Stimulated activated naive CD4-positive, alpha-beta T cell (primary cell): ENCODE data around the gene UBL4B.

Source experiments
- DNase-seq, 6 experiments: peaks; one replicate each; lab custom pipeline; 2025; lab: John Stamatoyannopoulos, UW

UBL4B gene

DNA sequence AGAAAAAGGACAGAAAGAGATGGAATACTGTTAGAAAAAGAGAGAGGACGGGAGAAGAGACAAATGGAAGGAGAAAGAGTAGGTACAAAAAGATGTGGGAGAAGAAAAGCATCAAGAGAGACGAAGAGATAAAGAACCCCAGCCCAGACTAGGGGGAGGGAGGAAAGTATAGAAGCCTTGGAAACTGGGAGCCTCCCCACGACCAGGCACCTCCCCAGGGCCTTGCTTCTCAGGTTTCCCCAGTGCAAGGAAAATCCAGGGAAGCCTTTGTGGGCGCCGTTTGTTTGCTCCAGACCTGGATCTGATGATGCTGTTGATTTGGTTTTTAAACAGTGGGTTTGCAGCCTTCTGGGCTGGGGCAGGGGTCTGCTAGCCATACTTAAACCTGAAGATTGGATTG is 26.6 kb upstream of the UBL4B start:
- DNase-seq: no peak

DNA sequence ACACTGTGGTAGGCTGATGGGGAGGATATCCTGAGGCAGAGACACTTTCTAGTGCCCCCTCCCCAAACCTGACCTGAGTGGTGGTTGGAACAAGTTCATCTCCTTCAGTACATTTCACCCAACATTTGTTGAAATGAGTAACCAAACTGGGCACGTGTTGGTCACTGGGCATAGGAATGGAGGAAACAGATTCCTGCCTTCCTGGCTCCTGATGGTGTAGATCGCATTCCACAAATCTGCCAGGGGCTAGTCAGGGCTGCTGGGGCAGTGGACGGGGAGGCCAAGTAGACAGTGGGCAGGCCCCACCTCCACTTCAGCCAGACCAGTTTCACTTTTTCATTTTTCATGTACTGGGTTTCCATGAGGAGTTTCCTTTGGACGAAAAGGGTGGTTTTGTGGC is 25.3 kb upstream of the UBL4B start:
- DNase-seq: no peak

DNA sequence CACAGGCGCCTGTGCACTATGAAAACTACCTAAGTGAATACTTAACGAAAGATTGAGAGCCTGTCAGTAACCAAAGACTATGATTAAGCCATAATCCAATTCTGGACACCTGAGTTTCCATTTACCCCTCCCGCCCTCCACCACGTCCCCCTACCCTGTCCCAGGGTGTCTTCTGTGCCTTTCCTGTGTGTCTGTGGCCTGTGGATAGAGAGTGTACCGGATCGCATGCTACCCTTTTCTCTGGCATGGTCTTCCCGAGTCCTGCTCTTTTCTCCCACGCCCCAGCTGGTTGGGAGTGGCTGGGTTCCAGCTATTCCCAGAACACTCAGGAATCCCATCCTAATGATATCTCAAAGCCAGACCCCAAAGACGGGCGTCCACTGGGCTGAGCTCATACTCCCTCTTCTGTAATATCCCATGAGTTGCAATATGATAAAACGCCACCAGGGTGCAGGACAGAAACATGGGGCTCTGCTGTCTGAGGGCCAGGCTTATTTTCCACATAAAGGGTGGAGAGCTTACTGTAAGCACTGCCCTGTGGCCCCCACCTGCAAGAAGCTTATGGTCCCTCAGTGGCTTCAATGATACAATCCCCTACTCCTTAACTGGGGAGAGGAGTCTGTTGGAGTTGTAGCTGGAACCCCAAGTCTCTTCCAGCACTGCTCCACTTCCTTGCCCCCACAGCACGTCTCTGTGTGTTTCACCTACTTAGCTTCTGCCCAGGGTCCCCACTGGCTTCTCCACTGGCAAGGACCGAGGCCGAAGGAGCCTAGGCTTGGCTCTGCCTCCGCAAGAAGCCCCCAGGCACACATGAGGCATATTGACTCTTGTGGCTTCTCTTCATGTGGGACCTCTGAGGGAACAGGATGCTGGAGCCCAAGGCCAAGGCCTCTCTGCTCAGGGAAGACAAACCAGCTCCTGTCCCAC is 24.2 kb upstream of the UBL4B start:
- peak in 2 of 6 experiments; percentile 10 to 39 for DNase-seq

DNA sequence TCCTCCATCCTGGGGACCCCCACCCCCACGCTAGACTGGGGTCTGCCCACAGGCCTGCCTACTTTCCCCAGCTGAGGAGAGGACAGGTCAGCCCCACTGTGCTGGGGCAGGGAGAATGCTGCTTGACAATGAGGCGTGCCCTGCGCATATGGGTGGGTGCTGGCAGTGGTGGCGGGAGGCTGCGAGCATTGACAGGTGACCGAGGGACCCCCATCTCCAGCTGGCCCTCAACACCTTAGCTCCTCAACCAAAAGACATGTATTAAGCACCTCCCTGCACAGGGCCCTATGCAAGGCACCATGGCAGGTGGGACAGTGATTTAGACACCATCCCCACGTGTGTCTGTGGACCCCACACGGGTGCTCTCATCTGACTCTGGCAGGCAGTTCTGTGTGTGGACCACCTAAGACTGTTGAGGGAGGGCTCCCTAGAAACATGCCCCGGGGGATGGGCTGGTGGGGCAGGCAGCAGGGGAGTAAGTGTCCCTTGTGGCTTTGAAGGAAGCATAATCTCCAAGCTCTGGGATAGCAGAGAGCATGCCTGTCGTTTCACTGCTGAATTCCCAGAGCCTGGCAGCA is 23.4 kb upstream of the UBL4B start:
- DNase-seq: no peak

DNA sequence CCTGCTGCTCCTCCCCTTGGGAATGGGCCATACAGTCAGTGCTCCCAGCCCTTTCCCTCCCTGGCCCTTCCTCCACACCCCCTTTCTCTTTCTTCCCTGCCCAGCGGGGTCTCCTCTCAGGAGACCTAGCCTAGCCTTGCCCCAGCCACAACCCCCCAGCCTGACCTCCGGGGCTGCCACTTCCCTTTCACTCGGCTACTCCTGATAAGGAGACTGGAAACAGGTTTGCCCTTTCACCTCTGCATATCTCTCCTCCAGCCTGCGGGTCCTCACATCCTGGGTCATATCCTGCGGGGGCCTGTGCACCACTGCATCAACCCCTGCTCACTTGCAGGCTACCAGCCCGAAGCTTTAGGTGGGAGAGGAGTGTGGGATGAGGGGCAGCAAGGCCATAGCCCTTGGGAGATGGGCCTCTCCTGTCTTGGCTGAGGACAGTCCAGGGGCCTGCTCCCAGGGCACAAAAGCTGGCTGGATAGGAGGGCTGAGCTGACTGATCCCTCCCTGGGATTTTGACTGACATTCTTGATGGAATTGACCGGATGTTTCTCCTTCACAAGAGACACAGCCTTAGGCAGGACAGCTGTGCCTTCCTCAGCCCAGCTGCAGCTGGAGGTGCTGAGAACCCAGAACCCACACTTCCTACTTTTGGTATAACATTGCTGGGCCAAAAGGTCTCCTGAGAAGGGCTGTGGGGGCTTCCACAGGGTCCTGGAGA is 22.5 kb upstream of the UBL4B start:
- no peak for DNase-seq

DNA sequence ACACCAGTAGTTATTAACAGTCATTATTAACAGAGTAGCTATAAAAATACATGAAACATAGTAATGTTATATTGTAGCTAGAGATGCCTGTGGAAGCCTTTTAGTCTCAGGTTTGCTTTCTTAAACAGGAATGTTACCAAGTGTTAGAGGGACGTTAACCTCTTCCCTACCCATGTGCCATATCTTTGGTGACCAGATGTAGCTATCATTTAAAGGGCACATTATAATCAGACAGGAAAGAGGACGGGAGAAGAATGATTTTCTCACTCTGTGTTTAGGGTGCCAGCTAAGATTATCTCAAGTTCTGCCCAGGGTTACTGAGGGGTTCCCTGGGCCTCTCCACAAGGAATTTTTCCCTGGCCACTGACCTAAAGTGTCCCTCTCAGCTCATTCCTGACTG is 20.9 kb upstream of the UBL4B start:
- no peak for DNase-seq

DNA sequence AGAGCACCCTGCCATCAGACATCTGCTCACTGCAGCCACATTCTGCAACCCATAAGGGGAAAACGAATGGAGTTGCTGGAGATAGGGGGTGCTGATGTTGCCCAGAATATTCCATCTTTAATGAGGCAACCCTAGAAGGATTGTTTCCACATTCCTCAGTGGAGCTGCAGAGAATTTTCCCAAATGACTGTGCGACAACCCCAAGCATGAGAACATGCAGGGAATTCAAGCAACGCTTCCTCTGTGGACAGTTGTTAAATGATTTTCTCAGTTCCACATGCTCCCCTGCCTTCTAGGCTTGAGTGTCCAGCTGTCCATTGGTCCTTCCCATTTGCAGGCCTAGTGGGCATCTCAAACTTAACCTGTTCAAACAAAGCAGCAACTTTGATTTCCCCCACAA is 20.5 kb upstream of the UBL4B start:
- no peak for DNase-seq

DNA sequence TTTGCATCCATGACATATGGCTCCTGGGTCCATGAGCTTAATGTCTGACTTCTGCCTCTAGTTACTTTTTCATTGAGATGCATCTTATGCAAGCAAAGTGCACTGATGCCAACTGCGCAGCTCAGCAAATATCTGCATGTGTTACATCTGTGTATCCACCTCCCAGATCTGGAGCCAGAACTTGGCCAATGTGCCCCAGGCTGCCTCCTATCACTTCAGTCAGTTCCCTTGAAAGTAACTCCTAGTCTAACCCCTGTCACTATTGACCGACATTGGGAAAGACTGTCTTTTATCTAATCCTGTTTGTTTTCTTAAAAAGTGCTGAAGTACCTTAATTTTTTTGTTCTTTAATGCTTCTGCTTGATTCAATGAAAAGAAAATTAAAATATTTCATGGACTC is 19.3 kb upstream of the UBL4B start:
- no peak for DNase-seq

DNA sequence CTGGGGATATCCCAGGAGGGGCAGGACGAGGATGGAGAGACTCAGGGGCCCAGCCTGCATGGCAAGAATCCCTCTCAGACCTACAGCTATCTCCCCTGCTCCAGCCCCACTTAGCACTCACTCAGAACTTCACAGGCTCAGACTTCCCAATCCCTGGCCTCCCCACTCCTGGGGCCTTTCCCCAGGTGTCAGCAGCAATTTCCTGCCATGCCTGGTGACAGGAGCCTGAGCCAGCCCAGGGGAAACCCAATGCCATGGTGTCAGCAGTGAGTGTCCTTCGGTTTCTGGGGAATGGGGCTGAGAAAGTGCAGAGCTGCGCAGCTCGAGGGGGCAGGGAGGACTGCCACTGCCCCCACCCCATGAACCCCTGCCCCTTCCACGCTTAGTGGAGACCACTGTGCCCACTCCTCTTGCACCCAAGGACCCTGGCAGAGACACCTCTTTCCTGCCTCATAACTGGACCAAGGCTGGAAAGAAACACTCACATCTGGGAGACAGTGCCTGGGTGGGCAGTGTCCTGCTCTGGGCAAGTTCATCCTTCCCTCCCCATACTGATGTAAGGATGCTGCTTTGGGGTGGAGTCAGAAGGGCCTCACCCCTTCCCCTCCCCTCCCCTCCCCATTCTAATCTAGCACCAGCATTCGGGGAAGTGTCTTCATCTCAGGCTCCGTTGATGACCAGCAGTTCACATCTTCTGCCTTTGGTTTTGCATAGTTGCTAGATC is 17.1 kb upstream of the UBL4B start:
- DNase-seq: no peak

DNA sequence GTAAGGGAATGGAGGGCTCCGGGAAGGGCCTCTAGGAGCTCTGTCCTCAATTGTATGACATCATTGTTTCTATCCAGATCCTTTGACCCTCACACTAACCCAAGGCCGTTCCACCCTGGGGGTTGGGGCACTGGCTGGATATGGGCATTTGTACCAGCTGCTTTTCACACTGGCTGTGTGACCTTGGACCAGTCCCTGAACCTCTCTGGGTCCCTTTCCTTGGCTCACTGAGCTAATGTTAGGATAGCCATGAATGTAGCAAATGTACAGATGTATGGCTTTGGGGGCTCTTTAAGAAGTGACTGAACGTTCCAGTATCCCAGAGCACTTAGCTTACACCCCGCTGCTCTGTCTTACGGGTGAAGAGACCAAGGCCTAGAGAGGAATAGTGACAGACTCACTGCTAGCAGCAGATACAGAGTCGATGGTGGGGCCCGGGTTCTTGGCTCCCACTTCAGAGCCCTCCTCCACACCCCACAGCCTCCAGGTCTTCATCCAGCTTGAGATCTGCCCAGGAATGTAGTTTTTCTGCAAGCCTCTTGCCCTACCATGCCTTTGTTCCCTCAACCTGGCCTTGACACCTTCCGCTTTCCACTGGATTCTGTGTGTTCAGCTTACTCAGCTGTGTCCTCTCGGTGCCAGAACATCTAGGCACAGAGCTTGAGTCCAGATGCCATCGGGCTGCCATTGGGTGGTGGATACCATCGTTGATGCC is 14.6 kb upstream of the UBL4B start:
- no peak for DNase-seq

DNA sequence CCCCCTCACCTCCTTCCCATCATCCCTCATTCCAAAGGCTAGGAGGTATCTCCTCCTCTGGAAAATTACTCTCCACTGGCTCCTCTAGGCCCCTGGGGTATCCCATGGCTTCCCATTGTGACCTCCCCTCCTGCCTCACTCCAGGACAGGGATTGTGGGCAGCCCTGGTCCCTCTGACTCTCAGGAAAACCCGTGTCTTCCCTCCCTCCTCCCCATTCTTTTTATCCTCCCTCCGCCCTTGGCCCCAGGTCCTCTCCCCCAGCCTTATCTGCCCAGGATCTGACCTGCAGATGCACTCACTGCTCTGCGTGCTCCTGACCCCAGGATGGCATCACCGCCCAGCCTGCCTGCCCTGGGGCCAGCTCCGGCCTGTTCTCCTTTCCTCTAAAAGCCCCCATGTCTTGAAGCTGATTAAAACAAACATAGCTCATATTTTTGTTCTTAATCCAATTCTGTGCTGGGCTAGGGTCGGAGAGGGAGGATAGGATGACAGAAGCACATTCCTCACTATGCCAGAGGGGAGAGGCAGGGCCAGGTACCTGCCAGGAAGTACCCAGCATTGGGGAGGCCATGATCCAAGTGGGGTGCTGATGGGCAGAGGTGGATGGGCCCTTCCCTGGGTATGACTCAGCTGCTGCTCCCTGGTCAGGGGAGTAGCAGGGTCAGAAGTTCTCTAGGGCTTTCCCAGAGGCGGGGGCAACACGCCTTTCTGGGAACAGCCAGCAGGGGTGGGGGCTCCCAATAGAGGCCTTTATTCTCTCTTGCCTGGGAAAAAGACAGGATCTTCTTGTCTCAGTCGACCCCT is 13.8 kb upstream of the UBL4B start:
- DNase-seq: no peak

DNA sequence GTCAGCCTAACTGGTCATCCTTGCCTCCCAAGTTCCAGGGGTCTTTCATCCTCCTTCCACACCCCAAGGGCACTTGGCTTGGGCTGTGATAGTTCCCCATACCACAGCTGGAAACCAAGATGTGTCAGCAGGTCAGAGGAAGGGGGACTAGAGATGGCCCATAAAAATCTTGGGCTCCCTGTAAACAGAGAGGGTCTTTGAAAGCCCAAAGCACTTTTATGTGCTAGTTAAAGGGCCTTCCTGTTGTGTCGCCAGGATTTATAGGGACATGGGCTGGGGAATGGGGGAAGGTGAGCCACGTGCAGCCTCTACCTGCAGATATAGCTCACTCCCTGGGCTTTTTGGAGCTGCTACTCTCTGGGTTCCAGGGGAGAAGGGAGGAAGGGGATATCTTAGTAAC is 11.9 kb upstream of the UBL4B start:
- DNase-seq: no peak

DNA sequence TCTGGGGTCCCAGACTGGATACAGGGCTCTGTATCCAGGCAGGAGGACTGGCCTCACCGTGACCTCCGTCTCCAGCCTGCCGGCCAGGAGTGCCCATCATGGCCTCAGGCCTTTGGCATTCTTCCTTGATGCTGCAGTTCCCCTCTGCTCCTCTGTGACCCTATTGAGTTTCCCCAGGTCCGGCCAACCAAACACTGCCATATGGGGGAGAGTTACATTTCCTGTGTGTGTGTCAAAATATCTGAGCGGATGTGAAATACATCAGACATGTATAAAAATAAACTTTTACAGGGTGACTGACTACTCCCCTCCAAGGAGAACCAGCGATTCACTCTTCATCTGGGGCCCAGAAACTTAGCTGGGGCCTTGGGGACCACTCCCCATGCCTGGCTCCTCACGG is 10.2 kb upstream of the UBL4B start:
- no peak for DNase-seq

DNA sequence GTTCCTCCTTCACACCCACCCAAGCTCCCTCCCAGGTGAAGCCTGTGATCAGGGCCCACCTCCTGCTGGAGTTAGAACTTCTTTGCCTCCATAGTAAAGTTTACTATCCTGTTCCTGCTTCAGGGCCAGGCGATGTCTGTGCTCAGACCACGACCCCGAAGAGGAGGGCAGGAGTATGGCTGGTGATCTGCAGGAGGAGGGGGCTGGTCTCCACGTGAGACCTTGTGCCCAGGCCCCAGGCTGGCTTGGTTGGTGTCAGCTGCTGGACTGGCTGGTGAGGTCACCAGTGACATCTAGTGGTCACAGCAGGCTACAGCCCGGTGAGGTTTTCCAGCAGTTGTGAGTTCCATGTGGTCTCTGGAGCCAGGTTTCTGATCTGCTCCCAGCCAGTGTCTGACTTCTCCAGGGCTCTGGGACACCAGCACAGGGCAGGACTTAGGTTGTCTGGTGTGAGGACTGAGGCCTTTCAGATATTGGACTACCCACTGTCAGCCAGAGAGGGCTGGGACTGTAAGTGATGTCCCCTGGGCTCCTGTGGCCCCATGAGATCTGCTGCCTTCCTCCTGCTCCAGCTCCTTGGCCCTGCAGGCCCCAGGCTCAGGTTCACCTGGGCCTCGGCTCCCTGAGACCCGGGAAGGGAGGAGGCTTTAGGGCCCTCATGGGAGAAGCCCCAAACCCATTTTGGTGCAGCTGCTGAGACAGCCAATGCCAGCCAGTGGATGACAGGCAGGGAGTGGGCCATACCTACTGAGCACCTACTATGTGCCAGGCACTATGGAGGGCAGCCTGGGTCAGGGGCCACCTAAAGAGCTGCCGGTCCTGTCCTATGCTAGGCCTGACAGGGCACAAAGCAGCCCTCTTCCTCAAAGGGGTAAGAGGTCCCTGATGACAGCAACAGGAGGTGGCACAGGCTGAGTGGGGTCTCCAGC is 6.0 kb upstream of the UBL4B start:
- peak in 5 of 6 experiments; percentile 16 to 43 (median 34) for DNase-seq

DNA sequence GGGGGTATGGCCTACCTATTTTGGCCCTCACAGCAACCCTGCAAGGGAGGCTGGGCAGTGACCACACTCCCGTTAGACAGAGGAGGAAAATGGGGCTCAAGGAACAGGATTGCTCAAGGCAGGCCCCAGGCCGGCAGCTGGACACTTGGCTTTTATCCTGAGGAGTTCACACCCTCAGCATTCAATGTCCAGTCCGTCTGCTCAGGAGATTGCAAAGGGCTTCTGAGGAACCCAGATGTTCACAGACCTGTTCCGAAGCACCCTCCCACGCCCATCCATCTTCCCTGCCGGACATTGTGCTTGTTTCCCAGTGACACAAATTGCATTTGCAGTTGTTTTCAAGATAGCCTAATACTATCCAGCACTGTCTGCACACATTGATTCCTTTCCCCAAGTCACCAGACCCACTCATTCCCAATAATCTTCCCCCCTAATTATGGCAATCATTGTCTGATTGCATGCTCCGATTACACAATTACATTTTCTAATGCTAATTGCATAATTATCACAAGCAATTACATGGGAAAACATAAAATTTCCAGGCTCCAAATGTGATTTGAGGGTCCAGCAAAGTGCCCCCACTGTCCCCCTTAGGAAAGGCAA is 4.3 kb upstream of the UBL4B start:
- DNase-seq: no peak

DNA sequence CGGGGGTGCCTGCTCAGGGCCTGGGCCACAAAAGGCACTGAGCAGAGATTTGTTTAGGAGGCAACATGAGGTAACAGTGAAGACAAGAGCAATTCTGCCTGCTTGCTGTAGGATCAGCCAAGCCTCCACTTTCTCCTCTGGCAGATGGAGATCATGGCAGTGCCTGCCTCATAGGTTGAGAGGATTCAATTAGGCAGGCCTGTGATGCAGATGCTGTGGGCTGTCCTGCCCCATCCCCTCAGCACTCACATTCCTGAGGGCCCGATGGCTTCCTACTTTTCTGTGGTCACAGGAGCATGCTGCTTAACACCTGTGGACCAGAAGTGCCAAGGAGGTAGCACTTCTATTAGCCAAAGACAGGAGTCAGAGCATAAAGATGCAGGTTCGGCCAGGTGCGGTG is 1.2 kb upstream of the UBL4B start:
- no peak for DNase-seq

DNA sequence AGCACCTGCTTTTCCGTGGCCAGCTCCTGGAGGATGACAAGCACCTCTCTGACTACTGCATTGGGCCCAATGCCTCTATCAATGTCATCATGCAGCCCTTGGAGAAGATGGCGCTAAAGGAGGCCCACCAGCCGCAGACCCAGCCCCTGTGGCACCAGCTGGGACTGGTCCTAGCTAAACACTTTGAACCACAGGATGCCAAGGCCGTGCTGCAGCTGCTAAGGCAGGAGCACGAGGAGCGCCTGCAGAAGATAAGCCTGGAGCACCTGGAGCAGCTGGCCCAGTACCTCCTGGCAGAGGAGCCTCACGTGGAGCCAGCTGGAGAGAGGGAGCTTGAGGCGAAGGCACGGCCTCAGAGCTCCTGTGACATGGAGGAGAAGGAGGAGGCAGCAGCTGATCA is 413 bp downstream of the UBL4B start:
- no peak for DNase-seq

DNA sequence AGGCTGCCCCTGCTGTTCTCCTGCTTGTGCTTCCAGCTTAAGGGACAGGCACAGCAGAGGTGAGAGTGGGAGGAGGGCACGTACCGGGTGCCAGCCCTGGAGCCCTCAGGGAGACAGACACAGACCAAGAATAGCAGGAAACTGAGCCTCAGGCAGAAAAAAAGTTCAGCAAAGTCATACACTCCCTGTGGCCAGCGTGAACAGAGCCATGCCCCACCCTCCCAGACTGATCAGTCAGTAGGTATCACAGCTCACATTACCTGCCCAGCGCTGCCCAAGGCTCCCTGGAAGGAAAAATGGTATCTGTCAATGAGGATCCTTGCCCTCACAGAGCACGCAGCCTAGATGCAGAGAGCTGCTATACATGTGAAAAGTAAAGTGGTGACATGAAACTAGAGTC is 1.3 kb downstream of the UBL4B start:
- no peak for DNase-seq

DNA sequence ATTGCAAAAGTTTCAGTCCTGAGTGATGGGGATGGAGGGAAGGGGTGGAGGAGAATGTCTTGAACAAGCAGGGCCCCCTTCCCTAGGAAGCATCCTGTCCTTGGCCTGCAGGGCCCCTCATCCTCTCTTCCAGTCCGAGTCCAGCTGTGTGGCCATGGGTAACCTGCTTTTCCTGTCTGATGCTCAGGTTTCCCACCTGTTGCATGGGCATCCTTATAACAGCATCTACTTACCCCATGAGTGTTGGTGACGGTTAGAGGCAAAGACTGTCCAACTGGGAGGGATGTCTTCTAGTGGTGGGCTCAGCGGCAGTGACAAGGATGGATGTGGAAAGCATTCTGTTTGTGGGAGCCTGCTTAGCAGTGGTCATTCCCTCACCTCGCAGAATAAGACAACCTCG is 1.9 kb downstream of the UBL4B start:
- DNase-seq: no peak
